Trophoblast cell (in vitro differentiated cells and primary cell): ENCODE results near the gene MITF.

Source experiments
- DNase-seq, 2 donors: peaks; one replicate each; pipeline ENCODE4 v3.0.0-alpha.2; 2016
- H2AFZ ChIP-seq: 2 replicates; pipeline ENCODE4 v1.6.1; 2013; ENCODE audit warnings: low read length, moderate library complexity, mild to moderate bottlenecking; ENCODE audit not compliant: insufficient read depth, poor library complexity
- H2AK5ac ChIP-seq: 2 replicates; pipeline ENCODE4 v1.6.1; 2013; ENCODE audit warnings: mild to moderate bottlenecking, low read length
- H2BK120ac ChIP-seq: 2 replicates; pipeline ENCODE4 v1.6.1; 2013; ENCODE audit warnings: low read length, mild to moderate bottlenecking, moderate library complexity; ENCODE audit not compliant: insufficient read depth, poor library complexity
- H2BK12ac ChIP-seq: 2 replicates; pipeline ENCODE4 v1.6.1; 2013; ENCODE audit warnings: mild to moderate bottlenecking, low read length, moderate library complexity
- H2BK5ac ChIP-seq: 2 replicates; pipeline ENCODE4 v1.6.1; 2013; ENCODE audit warnings: low read length, low read depth, moderate library complexity, mild to moderate bottlenecking; ENCODE audit not compliant: poor library complexity
- H3K14ac ChIP-seq: 2 replicates; pipeline ENCODE4 v1.6.1; 2013; ENCODE audit warnings: mild to moderate bottlenecking, low read length
- H3K18ac ChIP-seq: 2 replicates; pipeline ENCODE4 v1.6.1; 2013; ENCODE audit warnings: mild to moderate bottlenecking, low read length
- H3K23ac ChIP-seq: 2 replicates; pipeline ENCODE4 v1.6.1; 2013; ENCODE audit warnings: low read length
- H3K27ac ChIP-seq: 2 replicates; pipeline ENCODE4 v1.5.1; 2013; ENCODE audit warnings: low read depth, mild to moderate bottlenecking, inconsistent platforms, low read length, moderate library complexity
- H3K27me3 ChIP-seq: 2 replicates; pipeline ENCODE4 v1.6.1; 2013; ENCODE audit warnings: inconsistent platforms, mild to moderate bottlenecking, low read length, moderate library complexity; ENCODE audit not compliant: insufficient read depth
- H3K36me3 ChIP-seq, 2 experiments: 1 replicate in 1 of 2; 2 replicates in 1 of 2; pipeline ENCODE4 v1.6.1; 2013; ENCODE audit warnings: low read length in 2 of 2, mild to moderate bottlenecking in 2 of 2, moderate library complexity in 1 of 2; ENCODE audit not compliant: insufficient read depth in 2 of 2, control insufficient read depth in 1 of 2
- H3K4ac ChIP-seq: 2 replicates; pipeline ENCODE4 v1.6.1; 2013; ENCODE audit warnings: low read depth, mild to moderate bottlenecking, low read length, moderate library complexity
- H3K4me1 ChIP-seq, 2 experiments: 1 replicate in 1 of 2; 2 replicates in 1 of 2; pipeline ENCODE4 v1.6.1; 2013; ENCODE audit warnings: low read length in 2 of 2, mild to moderate bottlenecking in 2 of 2, moderate library complexity in 1 of 2; ENCODE audit not compliant: insufficient read depth in 2 of 2, control insufficient read depth in 1 of 2
- H3K4me2 ChIP-seq: 2 replicates; pipeline ENCODE4 v1.6.1; 2013; ENCODE audit warnings: inconsistent platforms, mild to moderate bottlenecking, low read length, moderate library complexity
- H3K4me3 ChIP-seq: 2 replicates; pipeline ENCODE4 v1.5.1; 2013; ENCODE audit warnings: mild to moderate bottlenecking, low read depth, low read length, inconsistent platforms
- H3K79me1 ChIP-seq: one replicate; pipeline ENCODE4 v1.6.1; 2013; ENCODE audit warnings: low read length
- H3K79me2 ChIP-seq: 2 replicates; pipeline ENCODE4 v1.6.1; 2013; ENCODE audit warnings: low read length, mild to moderate bottlenecking; ENCODE audit not compliant: control insufficient read depth, insufficient read depth, poor library complexity
- H3K9ac ChIP-seq: 2 replicates; pipeline ENCODE4 v1.6.1; 2013; ENCODE audit warnings: mild to moderate bottlenecking, low read length
- H3K9me3 ChIP-seq: 2 replicates; pipeline ENCODE4 v1.6.1; 2013; ENCODE audit warnings: low read depth, mild to moderate bottlenecking, control low read depth, inconsistent platforms, low read length; ENCODE audit not compliant: insufficient read depth
- H4K12ac ChIP-seq: 2 replicates; pipeline ENCODE4 v1.6.1; 2013; ENCODE audit warnings: low read depth, mild to moderate bottlenecking, low read length, moderate library complexity
- H4K8ac ChIP-seq: 2 replicates; pipeline ENCODE4 v1.6.1; 2013; ENCODE audit warnings: low read depth, mild to moderate bottlenecking, low read length, moderate library complexity
- H4K91ac ChIP-seq: one replicate; pipeline ENCODE4 v1.6.1; 2013; ENCODE audit warnings: low read depth, mild to moderate bottlenecking, low read length, moderate library complexity
- WGBS: extraction: QIAGEN DNeasy Blood & Tissue Kit; methylation state at CpG from one replicate; pipeline ENCODE4 v1.1.7; 2013; ENCODE audit warnings: missing lambda C conversion rate; ENCODE audit not compliant: insufficient read length, insufficient coverage; ENCODE audit errors: extremely low coverage; 5-methylcytosine and 5-hydroxymethylcytosine counted together

MITF gene

GRCh38 chr3:69712933-69713332, 26.3 kb upstream of the MITF start:
- no peak overlapping the region for H3K4me2 ChIP-seq
- no peak overlapping the region for H3K18ac ChIP-seq
- no CpG with 5 or more reads among the region's 4 CpGs for WGBS

GRCh38 chr3:69715204-69715603, 24.1 kb upstream of the MITF start:
- no CpG with 5 or more reads among the region's 1 CpG for WGBS

More at GRCh38 chr3:69712933-69713332, 26.3 kb upstream of the MITF start:
- H3K27me3 ChIP-seq, result no peaks in the 10 kb centered on the region
- no peaks in the 10 kb centered on the region for H3K79me1 ChIP-seq
- H3K4me3 ChIP-seq, result no peak overlapping the region
- H3K9ac ChIP-seq, result no peak overlapping the region
- no peak overlapping the region for H3K4ac ChIP-seq
- H4K8ac ChIP-seq, result no peak overlapping the region
- H3K23ac ChIP-seq, result no peak overlapping the region
- no peak overlapping the region for H3K27ac ChIP-seq
- no peak overlapping the region for H2BK5ac ChIP-seq
- H4K12ac ChIP-seq, result no peak overlapping the region
- no peak overlapping the region for H2BK120ac ChIP-seq
- no peak for DNase-seq
- H3K36me3 ChIP-seq, result no peaks in the 10 kb centered on the region
- no peak overlapping the region for H4K91ac ChIP-seq
- no peak overlapping the region for H2AK5ac ChIP-seq
- no peak overlapping the region for H3K14ac ChIP-seq
- H2BK12ac ChIP-seq, result no peak overlapping the region
- H2AFZ ChIP-seq, result no peak overlapping the region
- H3K9me3 ChIP-seq, result no peaks in the 10 kb centered on the region
- no peaks in the 10 kb centered on the region for H3K4me1 ChIP-seq
- no peaks in the 10 kb centered on the region for H3K79me2 ChIP-seq

GRCh38 chr3:69716119-69716518, 23.1 kb upstream of the MITF start:
- Histone ChIP-seq H4K12ac (no peak overlapping the region), H3K27me3 (no peaks in the 10 kb centered on the region), H3K4me2 (no peak overlapping the region), H2BK120ac (no peak overlapping the region), H2AFZ (no peak overlapping the region), H3K4ac (no peak overlapping the region), H3K9ac (no peak overlapping the region), H3K4me1 (peaks cover 2 to 3% of the 10 kb centered on the region in 2 experiments), H3K4me3 (no peak overlapping the region), H4K91ac (no peak overlapping the region), H3K36me3 (no peaks in the 10 kb centered on the region), H3K14ac (no peak overlapping the region), H3K79me2 (no peaks in the 10 kb centered on the region), H3K18ac (no peak overlapping the region), H3K79me1 (peaks cover 2% of the 10 kb centered on the region), H4K8ac (no peak overlapping the region), H3K27ac (no peak overlapping the region), H2AK5ac (no peak overlapping the region), H2BK5ac (no peak overlapping the region), H3K23ac (no peak overlapping the region), H2BK12ac (no peak overlapping the region), H3K9me3 (no peaks in the 10 kb centered on the region)
- no CpG with 5 or more reads among the region's 5 CpGs for WGBS
- DNase-seq, result no peak

More at GRCh38 chr3:69715204-69715603, 24.1 kb upstream of the MITF start:
- Histone ChIP-seq H3K23ac (no peak overlapping the region), H4K91ac (no peak overlapping the region), H3K4me3 (no peak overlapping the region), H3K27ac (no peak overlapping the region), H3K14ac (no peak overlapping the region), H3K79me2 (no peaks in the 10 kb centered on the region), H3K79me1 (peaks cover 2% of the 10 kb centered on the region), H2BK5ac (no peak overlapping the region), H3K4me2 (no peak overlapping the region), H3K4ac (no peak overlapping the region), H3K9ac (no peak overlapping the region), H2AFZ (no peak overlapping the region), H2BK120ac (no peak overlapping the region), H3K36me3 (no peaks in the 10 kb centered on the region), H2BK12ac (no peak overlapping the region), H3K9me3 (no peaks in the 10 kb centered on the region), H3K4me1 (peaks cover 2 to 3% of the 10 kb centered on the region in 2 experiments), H3K27me3 (no peaks in the 10 kb centered on the region), H2AK5ac (no peak overlapping the region), H4K12ac (no peak overlapping the region), H4K8ac (no peak overlapping the region), H3K18ac (no peak overlapping the region)
- no peak for DNase-seq

GRCh38 chr3:69718866-69719586, 20.2 kb upstream of the MITF start:
- Histone ChIP-seq H3K4me1 (peaks cover 2 to 3% of the 10 kb centered on the region in 2 experiments), H3K4me2 (no peak overlapping the region), H4K91ac (no peak overlapping the region), H4K8ac (no peak overlapping the region), H3K27ac (no peak overlapping the region), H2AFZ (no peak overlapping the region), H2BK120ac (no peak overlapping the region), H3K27me3 (no peaks in the 10 kb centered on the region), H3K23ac (no peak overlapping the region), H3K9me3 (no peaks in the 10 kb centered on the region), H3K14ac (no peak overlapping the region), H3K18ac (no peak overlapping the region), H3K4ac (no peak overlapping the region), H2BK5ac (no peak overlapping the region), H2AK5ac (no peak overlapping the region), H4K12ac (no peak overlapping the region), H3K36me3 (no peaks in the 10 kb centered on the region), H3K9ac (no peak overlapping the region), H3K79me2 (no peaks in the 10 kb centered on the region), H3K4me3 (no peak overlapping the region), H3K79me1 (peaks cover 2% of the 10 kb centered on the region), H2BK12ac (no peak overlapping the region)
- no CpG with 5 or more reads among the region's 5 CpGs for WGBS
- no peak for DNase-seq
